Kidney (tissue), 14 donors: Measurements from ENCODE around the gene FKBP4. TPM values are rescaled to one million over a fixed set of nuclear protein-coding genes. Genes with fewer than 3 reads are reported as not detected.

ENCODE experiments used
- DNase-seq, 5 donors: peaks; one replicate each; pipeline ENCODE4 v3.0.0-alpha.2; 2013 to 2020
- FAIRE-seq: peaks from 2 replicates; lab custom pipeline; 2012; peaks lifted over from hg19 to GRCh38; lab: Jason Lieb, UNC
- H3K27ac ChIP-seq, 2 donors: one replicate each; pipeline ENCODE4 v1.7.0; 2013; ENCODE audit warnings: low read depth in 2 of 2, low read length in 2 of 2, inconsistent platforms in 1 of 2
- H3K27me3 ChIP-seq: one replicate; pipeline ENCODE4 v1.7.1; 2013; ENCODE audit warnings: low read length, inconsistent platforms; ENCODE audit not compliant: control insufficient read depth, insufficient read depth
- H3K36me3 ChIP-seq, 3 donors: one replicate each; pipeline versions ENCODE4 v1.7.0 to v1.7.1; 2013; ENCODE audit warnings: low read length in 3 of 3, control low read depth in 1 of 3, inconsistent platforms in 1 of 3; ENCODE audit not compliant: insufficient read depth in 3 of 3, control insufficient read depth in 2 of 3
- H3K4me1 ChIP-seq, 3 donors: one replicate each; pipeline versions ENCODE4 v1.7.0 to v1.7.1; 2013; ENCODE audit warnings: low read length in 3 of 3, inconsistent platforms in 1 of 3, low read depth in 1 of 3; ENCODE audit not compliant: control insufficient read depth in 2 of 3, insufficient read depth in 2 of 3
- H3K4me3 ChIP-seq, 3 donors: one replicate each; pipeline versions ENCODE4 v1.7.0 to v1.8.1; 2013; ENCODE audit warnings: low read length in 3 of 3, control low read depth in 1 of 3, inconsistent platforms in 1 of 3
- H3K9ac ChIP-seq, 3 donors: one replicate each; pipeline versions ENCODE4 v1.7.0 to v1.7.1; 2013; ENCODE audit warnings: low read length in 3 of 3, control low read depth in 1 of 3, inconsistent platforms in 1 of 3
- H3K9me3 ChIP-seq, 3 donors: one replicate each; pipeline versions ENCODE4 v1.7.0 to v1.7.1; 2013; ENCODE audit warnings: low read length in 3 of 3, control low read depth in 1 of 3, inconsistent platforms in 1 of 3; ENCODE audit not compliant: control insufficient read depth in 2 of 3, insufficient read depth in 1 of 3
- CTCF ChIP-seq: IDR thresholded peaks from 3 replicates; pipeline ENCODE4 v1.5.1; 2012; ENCODE audit warnings: mild to moderate bottlenecking, moderate library complexity, borderline replicate concordance; ENCODE audit not compliant: insufficient read depth; ENCODE audit errors: extremely low read depth
- intact Hi-C: fragments of 100-400 bp; cut with DNase I; formaldehyde crosslinking; loops from one replicate; pipeline ENCODE4 v1.11.1; 2022
- polyA plus RNA-seq: library from polyadenylated mRNA; stranded (reverse); fragments of 350-450 nt; fragmentation: Illumina TruSeq; extraction: RNeasy Lipid Tissue Mini Kit (QIAGEN cat#74804); gene quantifications from one replicate; pipeline ENCODE4 v1.2.3, GENCODE V29; 2014; ENCODE audit warnings: low read depth, low replicate concordance; ENCODE audit not compliant: insufficient read depth
- total RNA-seq: library from RNA; stranded (reverse); fragmentation: NEBNext Ultra II Directional; extraction: Animal tissue kit (Norgen Biotek cat#: 25700); gene quantifications from one replicate; pipeline ENCODE4 v1.2.1, GENCODE V29; 2021
- donor health status: control.
- donor health status: control.
- donor health status: control.
- donor health status: control.
- donor health status: control.
- donor health status: DM: yes; HTN: yes; CAD: no.
- donor health status: Normal renal cell carcinoma (clear cell type).

The FKBP4 gene
- total and polyA plus RNA-seq, 2 donors from 2014 or later, result 70.2 to 114 TPM

DNA sequence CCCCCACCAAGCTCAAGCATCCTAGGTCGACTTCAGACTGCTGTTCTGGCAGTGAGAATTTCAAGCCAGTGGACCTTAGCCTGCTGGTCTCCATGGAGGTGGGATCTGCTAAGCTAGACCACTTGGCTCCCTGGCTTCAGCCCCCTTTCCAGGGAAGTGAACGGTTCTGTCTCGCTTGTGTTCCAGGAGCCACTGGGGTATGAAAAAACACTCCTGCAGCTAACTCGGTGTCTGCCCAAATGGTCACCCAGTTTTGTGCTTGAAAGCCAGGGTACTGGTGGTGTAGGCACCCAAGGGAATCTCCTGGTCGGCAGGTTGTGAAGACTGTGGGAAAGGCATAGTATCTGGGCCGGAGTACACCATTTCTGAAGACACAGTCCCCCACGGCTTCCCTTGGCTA, 44.6 kb upstream of the FKBP4 start:
- Histone ChIP-seq H3K9ac (no peak overlapping the region), H3K4me1 (no peaks in the 10 kb centered on the region), H3K9me3 (no peaks in the 10 kb centered on the region), H3K4me3 (no peak overlapping the region), H3K27me3 (no peaks in the 10 kb centered on the region), H3K36me3 (no peaks in the 10 kb centered on the region), H3K27ac (no peak overlapping the region)
- intact Hi-C loops, result no loop called here
- FAIRE-seq, result no peak
- no peak for DNase-seq
- no peak for TF ChIP-seq CTCF

DNA sequence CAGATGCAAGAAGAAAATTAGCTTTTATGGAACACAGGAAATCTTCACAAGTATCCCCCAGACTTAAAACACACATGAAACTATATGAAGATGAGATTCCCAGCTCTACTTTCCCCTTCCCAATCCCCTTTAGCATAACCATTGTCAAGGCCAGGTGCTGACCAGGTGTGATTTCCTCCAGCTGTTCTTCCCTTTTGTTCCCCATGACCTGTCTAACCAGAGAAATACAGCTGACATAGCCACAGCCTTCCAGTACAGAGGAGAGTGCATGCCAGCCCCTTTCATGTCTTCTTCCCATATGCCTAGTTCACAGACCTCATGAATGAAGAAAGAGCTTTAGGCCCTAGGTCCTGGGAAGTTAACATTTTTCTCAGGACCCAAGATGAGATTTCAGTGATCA, 43.5 kb upstream of the FKBP4 start:
- intact Hi-C loops, result no loop called here
- Histone ChIP-seq H3K27me3 (no peaks in the 10 kb centered on the region), H3K4me1 (no peaks in the 10 kb centered on the region), H3K9ac (no peak overlapping the region), H3K9me3 (no peaks in the 10 kb centered on the region), H3K4me3 (no peak overlapping the region), H3K27ac (no peak overlapping the region), H3K36me3 (no peaks in the 10 kb centered on the region)
- no peak for TF ChIP-seq CTCF
- FAIRE-seq (no peak), DNase-seq (no peak)

DNA sequence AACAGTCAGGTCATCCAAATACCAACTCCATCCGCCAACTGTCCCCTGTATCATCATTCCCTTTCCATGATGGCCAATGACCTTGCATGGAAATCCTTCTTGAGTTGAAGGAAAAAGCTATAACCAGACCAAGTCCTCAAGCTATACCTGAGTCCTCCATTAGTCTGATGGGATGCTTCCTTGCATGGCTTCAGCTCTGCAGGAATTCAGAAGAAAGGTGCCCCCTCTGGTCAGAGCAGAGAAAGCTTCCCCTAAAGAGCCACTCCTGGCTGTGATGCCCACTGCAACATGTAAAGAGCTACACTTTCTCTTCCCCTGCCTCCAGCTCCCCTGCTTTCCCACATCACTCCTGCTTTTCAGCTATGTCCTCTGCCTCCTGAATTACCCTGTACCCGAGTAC, 43.1 kb upstream of the FKBP4 start:
- Histone ChIP-seq H3K9ac (no peak overlapping the region), H3K27ac (no peak overlapping the region), H3K27me3 (no peaks in the 10 kb centered on the region), H3K9me3 (no peaks in the 10 kb centered on the region), H3K4me1 (no peaks in the 10 kb centered on the region), H3K36me3 (no peaks in the 10 kb centered on the region), H3K4me3 (no peak overlapping the region)
- FAIRE-seq (no peak), DNase-seq (no peak)
- TF ChIP-seq CTCF, result no peak
- intact Hi-C loops, result no loop called here

DNA sequence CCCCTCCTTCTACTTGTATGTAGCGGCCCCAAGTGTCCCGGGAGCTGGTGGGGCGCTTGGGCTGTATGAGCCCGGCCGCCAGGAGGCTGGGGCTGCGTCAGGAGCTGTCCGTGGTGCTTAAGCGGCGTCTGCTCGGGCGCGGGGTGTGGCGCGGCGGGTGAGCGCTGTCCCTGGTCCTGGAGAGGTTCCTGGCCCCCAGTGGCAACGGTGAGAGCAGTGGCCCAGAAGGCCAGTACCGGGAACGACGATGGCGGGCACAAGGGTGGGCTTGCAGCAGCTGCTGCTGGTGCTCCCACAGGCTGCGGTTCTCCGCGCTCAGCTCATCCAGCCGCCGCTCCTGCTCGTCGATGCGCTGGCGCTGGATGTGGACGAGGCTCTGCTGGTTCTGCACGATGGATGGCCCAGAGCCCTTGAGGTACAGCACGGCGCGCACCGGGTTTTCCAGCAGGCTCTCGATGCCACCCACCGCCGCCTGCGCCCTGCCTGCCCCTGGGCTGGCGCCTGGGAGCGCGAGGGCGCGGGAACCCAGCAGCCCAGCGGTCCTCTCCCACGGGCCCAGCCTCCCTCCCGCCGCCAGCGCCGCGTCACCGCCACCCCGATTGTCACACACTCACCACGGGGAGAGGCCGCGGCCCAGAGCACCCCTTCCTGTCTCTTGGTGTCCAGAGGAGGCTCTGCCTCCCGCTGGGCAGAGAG, 41.9 kb upstream of the FKBP4 start:
- FAIRE-seq, result no peak
- peak; percentile 8 for TF ChIP-seq CTCF
- no peaks in the 10 kb centered on the region for H3K36me3 ChIP-seq

More for the DNA sequence above, 41.9 kb upstream of the FKBP4 start:
- Histone ChIP-seq H3K27ac (no peak overlapping the region), H3K4me3 (no peak overlapping the region), H3K27me3 (no peaks in the 10 kb centered on the region), H3K9me3 (no peaks in the 10 kb centered on the region), H3K9ac (no peak overlapping the region), H3K4me1 (no peaks in the 10 kb centered on the region)
- intact Hi-C loops, result no loop called here
- DNase-seq, result peak; percentile 90 to 95 (median 94)
